ENCODE data around the gene SNU13.

GRCh38 chr22:41668971-41669911 is 19.4 kb downstream of the SNU13 start:
- no peak for TF ChIP-seq CTCF (IDR thresholded peaks at IDR 0.05 in 4 of 5, conservative IDR thresholded peaks at IDR 0.05 in 1 of 5)
- TF ChIP-seq POLR2A (IDR thresholded peaks at IDR 0.05): no peak

All from gastrocnemius medialis (tissue), 4 donors.